DOHH2 (cell line): ENCODE data around the gene CLMN.

ENCODE experiments used
- H3F3A ChIP-seq: fragments of 200-600 bp; sonication (generic), shearing (Covaris generic); 2 replicates; pipeline ENCODE4 v1.6.0; 2016; ENCODE audit warnings: antibody characterized with exemption, mild to moderate bottlenecking; ENCODE audit not compliant: control insufficient read depth, insufficient read depth
- H3K27ac ChIP-seq: fragments of 200-600 bp; sonication (generic); 2 replicates; pipeline ENCODE4 v1.5.1; 2014; ENCODE audit warnings: low read depth, mild to moderate bottlenecking, low read length, moderate library complexity
- H3K27me3 ChIP-seq: fragments of 200-600 bp; sonication (generic); 2 replicates; pipeline ENCODE4 v1.6.1; 2014; ENCODE audit warnings: mild to moderate bottlenecking, low read length, mixed read lengths; ENCODE audit not compliant: control insufficient read depth
- H3K36me3 ChIP-seq: fragments of 200-600 bp; sonication (generic); 2 replicates; pipeline ENCODE4 v1.6.1; 2014; ENCODE audit warnings: mild to moderate bottlenecking, low read length, moderate library complexity, mixed read lengths; ENCODE audit not compliant: control insufficient read depth
- H3K4me1 ChIP-seq: fragments of 200-600 bp; sonication (generic); 2 replicates; pipeline ENCODE4 v1.6.1; 2014; ENCODE audit warnings: mild to moderate bottlenecking, low read length, mixed read lengths; ENCODE audit not compliant: control insufficient read depth
- H3K4me2 ChIP-seq: fragments of 200-600 bp; sonication (generic); 2 replicates; pipeline ENCODE4 v1.6.0; 2014; ENCODE audit warnings: mild to moderate bottlenecking, low read length, moderate library complexity
- H3K4me3 ChIP-seq: fragments of 200-600 bp; sonication (generic); 2 replicates; pipeline ENCODE4 v1.5.1; 2014; ENCODE audit warnings: mild to moderate bottlenecking, low read length, mixed read lengths
- H3K79me2 ChIP-seq: fragments of 200-600 bp; sonication (generic); 2 replicates; pipeline ENCODE4 v1.6.1; 2014; ENCODE audit warnings: mild to moderate bottlenecking, low read length, mixed read lengths; ENCODE audit not compliant: control insufficient read depth
- H3K9me2 ChIP-seq: fragments of 200-600 bp; sonication (generic); replicated peaks from 2 replicates; pipeline ENCODE4 v1.6.1; 2014; ENCODE audit warnings: mild to moderate bottlenecking, low read length, mixed read lengths; ENCODE audit not compliant: control insufficient read depth
- H3K9me3 ChIP-seq: fragments of 200-600 bp; sonication (generic); 2 replicates; pipeline ENCODE4 v1.6.1; 2014; ENCODE audit warnings: antibody characterized with exemption, low read length, mixed read lengths; ENCODE audit not compliant: control insufficient read depth, insufficient read depth
- H4K20me1 ChIP-seq: fragments of 200-600 bp; sonication (generic); 2 replicates; pipeline ENCODE4 v1.6.0; 2014; ENCODE audit warnings: low read depth, mild to moderate bottlenecking, antibody characterized with exemption, low read length, moderate library complexity; ENCODE audit not compliant: control insufficient read depth, insufficient read depth
- CTCF ChIP-seq: fragments of 200-600 bp; sonication (generic); IDR thresholded peaks from one replicate; pipeline ENCODE4 v1.5.1; 2014; ENCODE audit warnings: antibody characterized with exemption, mild to moderate bottlenecking, low read depth, low read length; ENCODE audit not compliant: poor library complexity, severe bottlenecking
- EZH2phosphoT487 ChIP-seq: fragments of 200-600 bp; sonication (generic); IDR thresholded peaks from 2 replicates; pipeline ENCODE4 v1.6.1; 2017; ENCODE audit warnings: borderline replicate concordance, mild to moderate bottlenecking, antibody characterized with exemption, low read length, moderate library complexity, mixed read lengths

The CLMN gene

GRCh38 chr14:95133282-95133681 lies 186.4 kb downstream of the CLMN start:
- Histone ChIP-seq H3K9me2 (no peaks in the 10 kb centered on the region), H3K79me2 (peaks cover 42% of the 10 kb centered on the region), H3K27me3 (no peaks in the 10 kb centered on the region), H3K36me3 (peaks cover 66% of the 10 kb centered on the region), H4K20me1 (no peaks in the 10 kb centered on the region; the same call in 1 of the 2 replicates), H3K4me1 (peaks cover 6% of the 10 kb centered on the region; the same call in 1 of the 2 replicates), H3K27ac (no peak overlapping the region), H3K4me3 (no peak overlapping the region), H3F3A (no peaks in the 10 kb centered on the region; the same call in 1 of the 2 replicates), H3K9me3 (no peaks in the 10 kb centered on the region), H3K4me2 (no peak overlapping the region)
- TF ChIP-seq CTCF = no peak
- TF ChIP-seq EZH2phosphoT487 = no peak

GRCh38 chr14:95132760-95133159 lies 186.9 kb downstream of the CLMN start:
- H3K9me2 ChIP-seq = no peaks in the 10 kb centered on the region
- H3K27me3 ChIP-seq = no peaks in the 10 kb centered on the region
- H3K4me2 ChIP-seq = no peak overlapping the region
- H3K79me2 ChIP-seq = peaks cover 39% of the 10 kb centered on the region
- TF ChIP-seq EZH2phosphoT487 (no peak), CTCF (no peak)
- no peaks in the 10 kb centered on the region; the same call in 1 of the 2 replicates for H3F3A ChIP-seq
- no peak overlapping the region for H3K27ac ChIP-seq
- no peaks in the 10 kb centered on the region; the same call in 1 of the 2 replicates for H4K20me1 ChIP-seq
- peaks cover 67% of the 10 kb centered on the region for H3K36me3 ChIP-seq
- no peak overlapping the region for H3K4me3 ChIP-seq
- no peaks in the 10 kb centered on the region for H3K9me3 ChIP-seq
- H3K4me1 ChIP-seq = peaks cover 6% of the 10 kb centered on the region; the same call in 1 of the 2 replicates
